GM19240 (cell line): ENCODE data around the gene KCP.

Experiments
- DNase-seq: peaks from one replicate; pipeline ENCODE4 v3.0.0; 2011; ENCODE audit warnings: low spot score; ENCODE audit not compliant: insufficient read length

The KCP gene

GRCh38 chr7:128841171-128841690 lies 69.3 kb downstream of the KCP start:
- DNase-seq, result no peak

GRCh38 chr7:128840326-128841170 lies 70.0 kb downstream of the KCP start:
- DNase-seq, result no peak

- no peak for DNase-seq
Observed at GRCh38 chr7:128839751-128840177, 70.7 kb downstream of the KCP start.

- no peak for DNase-seq
Observed at GRCh38 chr7:128838981-128839731, 71.4 kb downstream of the KCP start.

GRCh38 chr7:128838109-128838779 lies 72.3 kb downstream of the KCP start:
- DNase-seq, result no peak

GRCh38 chr7:128837521-128837921 lies 73.0 kb downstream of the KCP start:
- no peak for DNase-seq

- DNase-seq, result no peak
Observed at GRCh38 chr7:128836729-128837348, 73.7 kb downstream of the KCP start.

- DNase-seq, result no peak
Observed at GRCh38 chr7:128835790-128836641, 74.5 kb downstream of the KCP start.

- no peak for DNase-seq
Observed at GRCh38 chr7:128835231-128835751, 75.2 kb downstream of the KCP start.

- DNase-seq, result no peak
Observed at GRCh38 chr7:128833946-128834325, 76.6 kb downstream of the KCP start.

GRCh38 chr7:128833148-128833945 lies 77.2 kb downstream of the KCP start:
- no peak for DNase-seq

GRCh38 chr7:128832880-128833147 lies 77.7 kb downstream of the KCP start:
- no peak for DNase-seq

- DNase-seq, result no peak
Observed at GRCh38 chr7:128831994-128832879, 78.3 kb downstream of the KCP start.

GRCh38 chr7:128831178-128831993 lies 79.1 kb downstream of the KCP start:
- no peak for DNase-seq

- no peak for DNase-seq
Observed at GRCh38 chr7:128830231-128831177, 80.0 kb downstream of the KCP start, which contains the start of gene FLNC. FLNC (plus strand) TSS chr7:128830406; CDS start chr7:128830638, 232 bp downstream.

GRCh38 chr7:128829391-128830166 lies 80.9 kb downstream of the KCP start:
- DNase-seq, result no peak
